ENCODE data around the gene CASZ1.

The CASZ1 gene

GRCh38 chr1:10674222-10674621 lies 122.2 kb downstream of the CASZ1 start:
- no peak for DNase-seq (ENCODE audit: low read depth in 1 of 2, low spot score in 1 of 2)

- no peak for DNase-seq (ENCODE audit: low read depth in 1 of 2, low spot score in 1 of 2)
These were observed 123.2 kb downstream of the CASZ1 start for GRCh38 chr1:10673109-10673711.

GRCh38 chr1:10672343-10673050 lies 123.9 kb downstream of the CASZ1 start:
- no peak for DNase-seq (ENCODE audit: low read depth in 1 of 2, low spot score in 1 of 2)

GRCh38 chr1:10671622-10672342 lies 124.7 kb downstream of the CASZ1 start:
- no peak for DNase-seq (ENCODE audit: low read depth in 1 of 2, low spot score in 1 of 2)

- no peak for DNase-seq (ENCODE audit: low read depth in 1 of 2, low spot score in 1 of 2)
These were observed 125.4 kb downstream of the CASZ1 start for GRCh38 chr1:10671090-10671489.

- no peak for DNase-seq (ENCODE audit: low read depth in 1 of 2, low spot score in 1 of 2)
These were observed 126.3 kb downstream of the CASZ1 start for GRCh38 chr1:10670190-10670589.

GRCh38 chr1:10669570-10669969 lies 126.9 kb downstream of the CASZ1 start:
- no peak for DNase-seq (ENCODE audit: low read depth in 1 of 2, low spot score in 1 of 2)

- DNase-seq (ENCODE audit: low read depth in 1 of 2, low spot score in 1 of 2): no peak
These were observed 128.3 kb downstream of the CASZ1 start for GRCh38 chr1:10667861-10668761.

GRCh38 chr1:10665930-10666850 lies 130.3 kb downstream of the CASZ1 start:
- no peak for DNase-seq (ENCODE audit: low read depth in 1 of 2, low spot score in 1 of 2)

- DNase-seq (ENCODE audit: low read depth in 1 of 2, low spot score in 1 of 2): no peak
These were observed 131.2 kb downstream of the CASZ1 start for GRCh38 chr1:10665226-10665625.

GRCh38 chr1:10664251-10664650 lies 132.2 kb downstream of the CASZ1 start:
- DNase-seq (ENCODE audit: low read depth in 1 of 2, low spot score in 1 of 2): no peak

- DNase-seq (ENCODE audit: low read depth in 1 of 2, low spot score in 1 of 2): no peak
These were observed 132.8 kb downstream of the CASZ1 start for GRCh38 chr1:10663678-10664035.

- DNase-seq (ENCODE audit: low read depth in 1 of 2, low spot score in 1 of 2): no peak
These were observed 133.4 kb downstream of the CASZ1 start for GRCh38 chr1:10662824-10663677.

- DNase-seq (ENCODE audit: low read depth in 1 of 2, low spot score in 1 of 2): no peak
These were observed 134.3 kb downstream of the CASZ1 start for GRCh38 chr1:10662090-10662688.

GRCh38 chr1:10661453-10661852 lies 135.0 kb downstream of the CASZ1 start:
- no peak for DNase-seq (ENCODE audit: low read depth in 1 of 2, low spot score in 1 of 2)

- DNase-seq (ENCODE audit: low read depth in 1 of 2, low spot score in 1 of 2): no peak
These were observed 136.6 kb downstream of the CASZ1 start for GRCh38 chr1:10659646-10660540.

- no peak for DNase-seq (ENCODE audit: low read depth in 1 of 2, low spot score in 1 of 2)
These were observed 137.2 kb downstream of the CASZ1 start for GRCh38 chr1:10659218-10659617.
